Measurements from ENCODE around the gene MEX3A. TPM values are rescaled to one million over a fixed set of nuclear protein-coding genes. Genes with fewer than 3 reads are reported as not detected.

MEX3A gene
- total and polyA plus RNA-seq, 2 donors (not counting 3 experiments of a cell fraction or from before 2014, with no cell fraction given): 20.2 to 23.6 TPM

GRCh38 chr1:156050376-156050775 is 31.9 kb downstream of the MEX3A start:
- no peak for TF ChIP-seq POLR2AphosphoS5 (IDR thresholded peaks at IDR 0.05; ENCODE audit: insufficient read depth, low read depth, low read length)
- TF ChIP-seq JUN (IDR thresholded peaks at IDR 0.05; ENCODE audit: borderline replicate concordance, insufficient read depth, insufficient read length, low read depth): no peak
- TF ChIP-seq GATA2 (IDR thresholded peaks at IDR 0.05; ENCODE audit: insufficient read depth, insufficient read length, low read depth, low read length): no peak
- TF ChIP-seq MYC (IDR thresholded peaks at IDR 0.05; ENCODE audit: low read depth, low read length): no peak
- TF ChIP-seq, protein P1, sequence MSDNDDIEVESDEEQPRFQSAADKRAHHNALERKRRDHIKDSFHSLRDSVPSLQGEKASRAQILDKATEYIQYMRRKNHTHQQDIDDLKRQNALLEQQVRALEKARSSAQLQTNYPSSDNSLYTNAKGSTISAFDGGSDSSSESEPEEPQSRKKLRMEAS (IDR thresholded peaks at IDR 0.05; ENCODE audit: insufficient read depth, insufficient read length): no peak
- no peak for TF ChIP-seq POLR2A (IDR thresholded peaks at IDR 0.05; ENCODE audit: low read depth, low read length)
- TF ChIP-seq EZH2 (IDR thresholded peaks at IDR 0.05; ENCODE audit: borderline replicate concordance, low read depth, low read length, severe bottlenecking): no peak
- TF ChIP-seq FOS (IDR thresholded peaks at IDR 0.05; ENCODE audit: borderline replicate concordance, insufficient read depth, low read length): no peak
- no peak for TF ChIP-seq CTCF (IDR thresholded peaks at IDR 0.05; ENCODE audit: extremely low read depth in 1 of 2, insufficient read depth in 1 of 2, low read depth in 1 of 2, low read length in 2 of 2)
- CTCF ChIA-PET: interaction anchor here (0.6 to 2.2 kb wide), 4 partner anchors 9 to 61 kb away, joined by 3 to 14 read pairs (median 5); no protein-coding TSS in a partner anchor
- intact Hi-C loops (cut with micrococcal nuclease): no loop called here
- no TSS peak for BruUV-seq (replicated peaks)
- Histone ChIP-seq H3K4me1 (ENCODE audit: control insufficient read depth, extremely low read depth, insufficient read depth, low read length) (peaks cover 19% of the 10 kb centered on the region), H3K79me2 (ENCODE audit: control insufficient read depth, insufficient read depth, low read length) (peaks cover 19% of the 10 kb centered on the region), H3K9ac (replicated peaks; ENCODE audit: extremely low read depth, insufficient read depth, low read length) (no peak overlapping the region), H3K27ac (ENCODE audit: insufficient read depth, low read depth, low read length) (no peak overlapping the region), H3K4me3 (replicated peaks in 1 of 3; ENCODE audit: insufficient read depth in 1 of 3, low read depth in 1 of 3, low read length in 3 of 3) (no peak overlapping the region), H4K20me1 (replicated peaks; ENCODE audit: control insufficient read depth, extremely low read depth, insufficient read depth, low read length) (no peaks in the 10 kb centered on the region), H2AFZ (ENCODE audit: low read depth, low read length) (no peak overlapping the region), H3K9me3 (replicated peaks; ENCODE audit: control insufficient read depth, insufficient read depth, low read length) (no peaks in the 10 kb centered on the region), H3K36me3 (ENCODE audit: control insufficient read depth in 2 of 2, extremely low read depth in 1 of 2, insufficient read depth in 2 of 2, low read length in 2 of 2) (peaks cover 0 to 6% of the 10 kb centered on the region in 2 experiments), H3K27me3 (ENCODE audit: control insufficient read depth in 2 of 2, insufficient read depth in 2 of 2, low read length in 2 of 2) (no peaks in the 10 kb centered on the region), H3K9me1 (replicated peaks; ENCODE audit: control insufficient read depth, extremely low read depth, insufficient read depth, low read length) (no peaks in the 10 kb centered on the region), H3K4me2 (ENCODE audit: insufficient read depth, low read length) (no peak overlapping the region)
- POLR2A ChIA-PET: no interaction called here
- FAIRE-seq: no peak
- no peak for DNase-seq (ENCODE audit: low read depth, low spot score)
- dilution Hi-C loops (cut with MboI; ENCODE audit: extremely low pct_ligation_motif_present, low sequenced_read_pairs): no loop called here

Data from endothelial cell of umbilical vein (primary cell).